ENCODE results near the gene FAM177B.

The FAM177B gene

DNA sequence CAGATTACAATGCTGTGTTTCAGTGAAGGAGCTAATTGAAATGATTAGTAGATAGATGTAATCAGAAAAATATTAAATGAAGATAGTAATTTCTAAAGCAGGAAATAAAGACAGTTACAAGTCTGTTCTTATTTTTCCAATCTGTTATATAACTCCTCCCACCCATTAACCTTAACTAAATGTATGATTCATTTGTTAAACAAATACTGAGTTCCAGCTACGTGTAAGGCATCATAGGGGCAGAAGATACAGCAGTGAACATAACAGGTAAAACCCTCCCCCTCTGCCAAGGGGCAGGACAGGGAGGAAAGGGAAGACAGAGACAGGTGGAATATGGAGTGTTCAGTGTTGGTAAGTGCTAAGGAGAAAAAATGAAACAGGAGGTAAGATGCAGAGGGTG is at the start of gene FAM177B:
TSS of gene FAM177B (plus strand) at position 231 of the 400 bp plus-strand sequence. CDS start 9,344 bp downstream, outside the sequence.
- DNase-seq: no peak

DNA sequence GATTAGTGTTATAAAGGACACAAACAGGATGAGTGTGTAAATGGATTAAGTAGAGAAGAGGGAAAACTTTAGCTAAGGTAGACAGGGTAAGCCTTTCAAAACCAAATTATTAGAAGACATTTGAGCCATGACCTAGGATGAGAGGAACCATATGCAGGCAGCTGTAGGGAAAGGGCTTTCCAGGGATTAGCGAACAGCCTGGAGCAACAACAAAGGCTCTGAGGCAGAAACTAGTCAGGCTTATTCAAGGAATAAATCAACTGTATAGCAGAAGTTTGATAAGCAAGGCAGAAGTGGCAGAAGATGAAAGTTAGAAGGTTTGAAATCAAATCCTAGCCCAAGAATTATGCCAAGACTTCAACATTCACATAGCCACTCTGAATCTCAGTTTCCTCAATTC is 46.0 kb upstream of the FAM177B start:
- DNase-seq: no peak

DNA sequence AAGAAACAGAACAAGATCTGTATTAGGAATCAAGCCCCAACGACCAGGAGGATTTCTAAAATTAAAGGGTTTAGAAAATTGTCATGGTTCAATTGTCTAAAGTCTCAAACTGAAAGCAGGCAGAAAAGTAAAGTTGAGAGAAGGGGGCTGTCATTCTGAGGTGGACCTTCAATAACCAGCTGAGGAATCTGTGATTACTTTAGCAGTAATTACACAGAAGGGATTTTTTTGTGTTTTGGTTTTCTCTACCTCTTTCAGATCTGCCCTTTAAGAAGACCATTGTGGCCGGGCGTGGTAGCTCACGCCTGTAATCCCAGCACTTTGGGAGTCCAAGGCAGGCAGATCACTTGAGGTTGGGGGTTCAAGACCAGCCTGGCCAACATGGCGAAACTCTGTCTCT is 42.1 kb upstream of the FAM177B start:
- no peak for DNase-seq

DNA sequence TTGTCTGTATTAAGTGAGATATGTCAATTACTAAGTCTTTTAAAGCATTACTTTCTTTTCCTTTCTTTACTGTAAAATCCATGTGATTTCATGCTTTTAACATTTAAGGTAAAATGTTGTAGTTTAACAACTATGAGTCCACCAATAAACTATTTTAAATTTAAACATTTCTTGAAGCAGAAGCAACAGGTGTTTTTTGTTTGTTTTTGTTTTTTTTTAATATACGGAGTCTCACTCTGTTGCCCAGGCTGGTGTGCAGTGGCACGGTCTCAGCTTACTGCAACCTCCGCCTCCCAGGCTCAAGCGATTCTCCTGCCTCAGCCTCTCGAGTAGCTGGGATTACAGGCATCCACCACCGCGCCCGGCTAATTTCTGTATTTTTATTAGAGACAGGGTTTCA is 40.3 kb upstream of the FAM177B start:
- no peak for DNase-seq

DNA sequence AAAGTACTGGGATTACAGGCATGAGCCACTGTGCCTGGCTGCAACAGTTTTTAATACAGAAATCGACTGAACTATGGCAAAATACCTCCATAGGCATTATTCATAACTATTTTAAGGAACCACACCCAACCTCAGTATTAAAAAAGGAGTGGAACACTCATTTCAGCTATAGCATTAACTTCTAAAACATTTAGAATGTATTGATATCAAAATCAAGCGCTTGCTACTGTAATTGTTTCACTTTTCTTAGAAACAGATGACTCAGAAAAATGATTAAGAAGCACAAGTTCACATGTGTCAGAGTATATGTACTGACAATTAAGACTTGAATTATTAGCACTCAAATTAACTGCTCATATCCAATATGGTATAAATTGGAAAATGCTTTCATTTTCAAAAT is 39.8 kb upstream of the FAM177B start:
- no peak for DNase-seq

DNA sequence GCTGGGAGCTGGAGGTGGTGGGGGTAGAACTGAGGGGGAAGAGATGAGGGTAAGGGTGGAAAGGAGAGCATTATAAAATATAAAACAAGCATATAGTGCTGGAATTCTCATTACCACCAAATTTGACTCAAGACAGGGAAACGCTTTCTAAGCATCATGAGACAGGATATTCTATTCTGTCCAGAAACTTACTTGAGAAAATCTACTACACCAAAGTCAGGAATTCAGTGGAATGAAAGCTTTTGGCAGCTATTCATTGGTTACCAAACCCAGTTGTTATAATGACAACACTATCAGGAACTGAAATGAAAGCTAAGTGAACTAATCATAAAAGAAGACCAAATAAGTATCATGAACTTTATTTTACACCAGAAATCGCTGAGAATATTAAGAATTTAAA is 39.2 kb upstream of the FAM177B start:
- no peak for DNase-seq

DNA sequence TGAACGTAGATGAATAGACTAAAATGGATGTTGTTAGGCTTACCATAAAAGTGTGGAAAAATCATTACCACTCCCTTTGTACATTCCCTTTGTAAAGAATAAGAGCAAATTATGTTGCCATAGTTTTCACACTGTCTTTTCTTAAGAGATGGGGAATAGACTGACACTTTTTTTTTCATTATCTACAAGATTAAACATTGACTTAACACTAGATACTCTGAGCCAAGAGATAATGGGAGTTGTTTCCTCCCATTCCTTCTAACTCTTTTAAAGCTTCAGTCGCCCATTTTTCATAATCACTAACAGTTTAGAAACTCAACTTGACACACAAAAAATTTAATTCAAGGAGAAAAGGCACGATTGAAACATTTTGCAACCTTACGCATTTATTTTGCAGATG is 34.8 kb upstream of the FAM177B start:
- DNase-seq: no peak

DNA sequence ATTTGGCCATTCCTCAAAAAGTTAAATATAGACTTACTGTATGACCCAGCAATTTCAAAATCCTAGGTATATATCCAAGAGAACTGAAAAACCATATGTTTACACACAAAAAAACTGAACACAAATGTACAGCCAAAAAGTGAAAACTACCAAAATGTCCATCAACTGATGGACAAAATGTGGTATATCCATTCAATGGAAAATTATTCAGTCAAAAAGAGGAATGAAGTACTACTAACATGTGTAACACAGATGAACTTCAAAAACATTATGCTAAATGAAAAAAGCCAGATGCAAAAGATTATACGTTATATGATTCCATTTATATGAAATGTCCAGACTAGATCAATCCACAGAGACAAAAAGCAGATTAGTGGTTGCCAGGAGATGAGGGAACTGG is 32.7 kb upstream of the FAM177B start:
- DNase-seq: no peak

DNA sequence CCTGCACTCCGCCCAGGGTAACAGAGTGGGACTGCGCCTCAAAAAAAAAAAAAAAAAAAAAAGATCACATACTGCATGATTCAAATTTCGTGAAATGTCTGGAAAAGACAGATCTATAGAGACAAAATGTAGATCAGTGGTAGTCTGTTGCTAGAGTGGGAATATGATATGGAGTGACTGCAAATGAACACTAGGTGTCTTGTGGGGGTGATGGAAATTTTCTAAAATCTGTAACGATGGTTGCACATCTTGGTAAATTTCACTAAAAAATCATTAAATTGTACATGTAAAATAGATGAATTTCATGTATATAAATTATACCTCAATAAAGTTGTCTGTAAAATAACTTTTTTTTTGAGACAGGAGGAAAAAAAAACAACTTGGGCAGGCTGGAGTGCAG is 30.2 kb upstream of the FAM177B start:
- no peak for DNase-seq

DNA sequence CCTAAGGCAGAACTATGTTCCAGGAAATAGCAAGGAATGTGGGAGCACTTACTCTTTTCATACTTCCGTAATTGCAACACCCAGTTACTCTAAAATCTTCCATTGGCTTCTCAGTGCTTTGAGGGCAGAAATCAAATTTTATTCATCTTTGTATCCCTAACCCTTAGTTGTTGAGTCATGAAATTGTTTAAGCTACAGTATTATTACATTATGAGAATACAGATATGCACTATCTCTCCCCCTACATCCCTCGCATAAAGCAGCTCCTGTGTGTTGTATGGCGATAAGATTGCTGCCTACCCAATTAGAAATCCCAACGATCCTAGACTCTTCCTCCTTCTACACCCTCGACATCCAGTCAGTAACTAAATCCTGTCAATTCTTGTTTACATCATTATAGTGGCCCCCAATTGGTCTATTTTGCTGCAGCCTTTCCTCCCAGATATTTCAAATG is 27.3 kb upstream of the FAM177B start:
- DNase-seq: no peak

DNA sequence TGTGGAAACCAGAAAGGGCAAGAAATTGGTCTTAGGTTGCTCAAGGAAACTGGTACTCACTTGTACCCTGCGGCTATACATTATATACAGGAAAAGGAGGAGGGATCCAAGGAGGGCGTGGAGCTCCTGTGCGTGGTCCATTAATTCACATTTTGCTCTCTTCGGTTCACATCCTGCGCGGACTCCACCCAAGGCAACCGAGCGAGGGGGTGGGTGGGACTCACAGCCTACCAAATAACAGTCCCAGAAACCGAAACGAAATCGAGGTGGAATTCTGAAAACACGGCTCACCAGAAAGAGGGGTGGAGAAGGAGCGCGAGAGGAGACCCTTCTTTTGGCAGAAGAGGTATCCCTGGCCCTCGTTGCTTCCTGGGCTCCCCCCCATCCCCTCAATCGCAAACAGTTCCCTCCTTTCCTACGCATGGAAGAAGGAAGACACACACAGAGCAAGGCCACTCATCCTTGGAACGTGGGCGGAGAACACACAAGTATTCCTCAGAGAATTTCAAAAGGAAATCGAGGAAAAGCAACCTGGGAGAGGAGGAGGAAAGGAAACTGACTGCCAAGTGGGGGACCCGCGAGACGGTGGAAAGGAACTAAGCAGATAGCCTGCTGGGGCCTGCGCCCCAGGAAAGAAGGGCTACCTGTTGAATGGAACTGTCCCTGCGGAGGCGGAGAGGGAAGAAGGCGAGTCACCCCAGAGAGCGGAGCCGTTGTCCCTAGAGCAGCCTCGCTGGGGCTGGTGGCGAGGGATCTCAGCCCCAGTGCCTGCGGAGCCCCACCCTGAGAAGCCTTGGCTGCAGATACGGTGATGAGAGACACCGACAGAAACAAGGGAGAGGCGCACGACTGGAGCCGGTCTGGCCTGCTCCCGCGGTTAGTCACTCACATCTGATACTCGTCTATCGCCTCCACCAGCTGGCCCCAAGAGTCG is 25.4 kb upstream of the FAM177B start:
- DNase-seq: peak; percentile 35 to 75

DNA sequence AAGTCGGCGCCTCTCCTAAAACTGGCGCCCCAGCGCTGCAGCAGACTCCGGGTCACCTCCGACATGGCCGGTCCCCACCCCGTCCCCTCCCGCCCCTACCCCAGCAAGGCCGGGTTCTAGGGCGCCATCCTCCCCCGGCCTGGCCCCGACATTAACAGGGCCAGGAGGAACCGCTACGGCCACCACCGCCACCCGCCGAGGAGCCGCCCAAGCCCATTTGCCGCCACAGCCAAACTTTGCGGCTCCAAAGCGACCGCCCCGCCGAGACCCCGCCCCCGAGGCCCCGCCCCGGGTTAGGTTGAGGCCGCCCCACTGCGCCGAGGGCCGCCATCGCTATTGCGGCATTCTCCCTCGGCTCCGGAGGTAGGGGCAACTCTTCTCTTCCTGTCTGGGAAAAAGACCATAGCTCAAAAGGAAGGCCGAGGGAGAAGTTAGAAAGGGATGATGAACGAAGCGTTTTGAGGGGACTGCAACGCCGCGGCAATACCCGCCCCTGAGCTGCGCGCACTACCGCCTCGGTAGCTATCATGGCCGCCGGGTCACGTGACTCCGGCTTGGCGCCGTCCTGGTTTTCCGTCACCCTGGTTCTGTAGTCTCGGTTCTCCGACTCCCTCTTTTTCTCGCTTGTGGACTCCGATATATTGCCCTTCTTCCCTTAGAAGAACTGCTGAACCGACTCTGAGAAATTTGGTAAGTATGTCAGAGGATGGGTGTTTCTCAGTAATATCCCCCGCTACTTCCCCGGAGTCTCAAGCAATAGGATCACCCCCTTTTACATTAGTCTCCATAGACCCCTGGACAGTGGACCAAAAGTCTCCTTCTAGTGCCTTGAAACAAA is 24.5 kb upstream of the FAM177B start, which contains the start of the genes AIDA and BROX:
TSS of gene AIDA (minus strand) at position 239 of the 838 bp plus-strand sequence. CDS start at position 65, 174 bp downstream.
TSS of gene BROX (plus strand) at position 312 of the 838 bp plus-strand sequence. CDS start 3,136 bp downstream, outside the sequence.
- peak; percentile 31 to 74 for DNase-seq

DNA sequence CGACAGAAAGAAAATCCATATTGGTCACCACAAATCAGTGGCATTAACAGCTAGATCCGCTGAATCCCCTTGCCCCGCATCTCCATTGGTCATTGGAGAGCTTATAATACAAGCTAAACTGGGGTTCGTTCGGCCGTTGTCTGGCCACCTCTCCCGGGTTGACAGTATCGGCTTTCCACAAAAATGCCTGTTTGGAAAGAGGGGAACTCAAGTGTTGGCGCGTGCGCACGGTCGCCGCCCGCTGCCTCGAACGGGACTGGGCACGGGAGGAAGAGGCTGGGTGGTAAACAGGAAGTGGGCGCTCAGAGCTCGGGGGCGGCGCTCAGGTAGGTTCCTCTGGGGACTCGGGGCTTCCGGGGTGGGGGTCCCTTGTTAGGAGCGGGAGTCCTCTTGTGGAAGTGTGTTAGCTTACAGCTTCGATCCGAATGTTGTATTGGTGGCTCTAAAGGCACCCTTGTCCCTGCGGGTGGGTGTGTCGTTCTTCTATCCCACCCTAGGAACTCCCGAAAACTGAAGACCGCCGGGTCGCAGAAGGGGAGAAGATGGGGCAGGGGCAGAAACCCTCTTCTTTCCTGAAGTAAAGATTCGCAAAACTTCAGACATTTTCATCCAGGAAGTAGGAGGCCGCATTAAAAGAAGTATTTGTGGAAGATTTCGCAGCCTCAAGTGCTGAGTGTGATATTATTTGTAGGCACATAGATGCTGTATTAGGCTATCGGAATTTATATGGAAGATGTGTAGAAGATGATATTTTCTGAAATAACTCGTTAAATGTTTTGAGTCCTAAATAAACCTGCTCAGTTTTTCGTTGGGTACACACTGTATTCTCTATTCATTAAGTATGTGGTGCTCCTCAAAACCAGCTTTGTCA is 23.7 kb upstream of the FAM177B start:
- DNase-seq: peak; percentile 56 to 84

DNA sequence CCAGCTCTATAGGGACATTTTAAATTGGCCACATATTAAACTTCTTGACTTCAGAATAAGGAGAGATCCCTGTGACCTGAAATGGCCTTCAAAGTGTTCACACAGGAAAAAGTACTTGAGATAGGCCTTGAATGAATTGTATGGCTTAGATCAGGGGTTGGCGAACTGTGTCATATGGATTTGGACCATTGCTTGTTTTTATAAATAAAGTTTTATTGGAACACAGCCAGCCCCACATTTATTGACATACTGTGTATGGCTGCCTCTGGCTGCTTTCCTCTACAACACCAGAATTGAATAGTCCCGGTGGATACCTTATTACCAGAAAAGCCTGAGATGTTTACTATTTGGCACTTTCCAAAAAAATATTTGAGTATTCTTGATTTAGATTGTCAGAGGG is 20.6 kb upstream of the FAM177B start:
- DNase-seq: no peak

DNA sequence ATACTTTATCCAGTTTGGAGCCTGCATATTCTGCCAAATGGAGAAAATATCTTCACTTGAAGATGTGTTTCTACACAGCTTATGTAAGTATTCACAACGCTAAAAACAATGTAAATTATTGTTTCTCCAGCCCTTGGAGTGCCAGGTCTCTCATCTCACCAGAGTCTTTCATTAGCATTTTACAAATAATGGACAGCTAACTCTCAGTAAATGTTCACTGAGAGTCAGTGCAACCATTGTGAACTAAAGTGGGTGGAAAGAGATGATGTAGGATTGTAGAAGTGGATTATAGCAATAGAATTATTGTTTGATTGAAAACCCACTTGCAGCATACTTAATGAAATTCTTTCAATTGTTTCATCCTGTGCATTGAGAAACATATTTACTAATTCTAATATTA is 8.3 kb upstream of the FAM177B start:
- no peak for DNase-seq

DNA sequence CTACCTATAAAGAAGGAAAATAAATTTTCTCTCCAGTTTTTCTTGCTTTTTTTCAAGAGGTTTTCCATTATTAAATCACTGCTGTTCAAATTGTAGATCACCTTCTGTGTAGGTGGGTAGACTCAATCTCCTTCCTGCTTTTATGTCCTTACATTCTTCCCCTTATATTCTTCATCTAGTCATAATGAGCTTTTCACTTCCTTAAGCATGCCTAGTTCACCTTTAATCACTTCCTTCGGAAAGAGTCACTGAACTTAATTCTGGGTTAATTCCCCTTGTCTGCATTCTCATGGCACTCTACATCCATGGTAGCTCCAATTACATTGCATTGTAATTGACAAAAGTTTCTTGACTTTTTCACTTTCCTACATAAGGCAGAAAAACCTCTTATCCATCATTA is 6.1 kb upstream of the FAM177B start:
- DNase-seq: no peak

DNA sequence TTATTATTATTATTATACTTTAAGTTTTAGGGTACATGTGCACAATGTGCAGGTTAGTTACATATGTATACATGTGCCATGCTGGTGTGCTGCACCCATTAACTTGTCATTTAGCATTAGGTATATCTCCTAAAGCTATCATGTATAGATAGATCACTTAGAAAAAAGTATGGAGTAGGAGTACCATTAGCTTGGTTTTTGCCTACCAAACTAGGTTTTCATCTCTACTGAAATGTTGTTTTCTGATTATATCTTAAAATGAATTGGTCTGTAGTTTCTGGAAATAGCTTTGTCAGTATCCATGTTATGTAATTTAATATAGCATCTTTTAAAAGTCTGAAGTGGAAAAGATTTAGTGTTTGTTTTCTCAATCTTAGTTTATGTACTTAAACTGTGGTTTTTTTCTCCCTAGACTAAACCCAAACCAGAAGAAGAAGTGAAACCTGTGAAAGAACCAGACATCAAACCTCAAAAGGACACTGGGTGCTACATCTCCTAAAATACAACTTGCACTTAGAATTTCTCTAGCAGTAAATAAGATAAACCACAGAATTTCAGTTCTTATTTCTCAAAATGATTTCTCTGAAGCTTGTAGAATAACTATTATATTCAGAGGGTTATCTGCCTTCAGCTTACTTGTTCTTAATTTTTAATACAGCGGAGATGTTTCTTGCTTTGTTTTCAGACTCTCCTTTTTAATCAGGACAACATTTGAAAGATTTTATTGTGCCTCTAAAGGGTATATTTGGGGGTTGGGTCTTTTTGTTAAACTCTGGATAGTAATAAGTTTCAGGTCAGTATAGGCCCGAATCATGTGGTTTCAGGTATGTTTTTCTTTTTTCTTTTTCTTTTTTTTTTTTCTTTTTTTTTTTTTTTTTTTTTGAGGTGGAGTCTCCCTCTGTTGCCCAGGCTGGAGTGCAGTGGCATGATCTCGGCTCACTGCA is 4.5 kb upstream of the FAM177B start:
- DNase-seq: no peak

DNA sequence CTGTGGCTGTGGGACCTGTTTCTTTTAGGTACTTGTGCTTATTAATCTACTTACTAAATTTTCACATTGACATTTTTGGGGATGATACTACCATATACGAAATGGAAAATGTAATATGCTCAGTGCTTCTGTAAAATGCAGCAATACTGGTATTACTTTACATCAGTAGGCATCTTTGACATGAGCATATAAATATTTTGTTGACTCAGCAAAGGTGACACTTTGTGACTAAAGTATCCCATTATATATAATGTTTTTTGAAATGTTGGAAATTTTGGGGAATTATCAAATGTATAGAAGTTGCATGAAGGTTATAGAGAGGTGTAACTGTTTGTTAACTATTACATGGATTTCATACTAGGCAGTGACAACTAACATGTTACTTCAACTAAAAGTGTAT is 2.3 kb upstream of the FAM177B start:
- no peak for DNase-seq

DNA sequence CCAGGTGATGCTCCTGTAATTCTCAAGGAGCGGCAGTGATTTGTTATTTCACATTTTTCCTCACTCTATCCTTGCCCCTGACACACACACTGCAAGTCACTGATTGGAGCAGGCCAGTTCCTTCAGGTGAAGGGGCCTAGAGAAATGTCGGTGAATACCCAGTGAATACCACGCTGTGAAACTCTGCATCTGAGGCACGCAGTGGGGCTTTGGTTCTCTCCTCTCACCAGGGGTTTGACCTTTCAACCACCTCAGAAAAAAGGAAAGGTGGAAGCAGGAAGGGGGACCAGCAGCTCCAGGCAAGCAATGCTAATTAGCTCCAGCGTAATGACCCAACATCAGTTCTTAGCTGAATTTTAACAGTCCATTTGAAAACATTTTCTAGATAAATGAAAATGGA is 532 bp upstream of the FAM177B start:
- no peak for DNase-seq

DNA sequence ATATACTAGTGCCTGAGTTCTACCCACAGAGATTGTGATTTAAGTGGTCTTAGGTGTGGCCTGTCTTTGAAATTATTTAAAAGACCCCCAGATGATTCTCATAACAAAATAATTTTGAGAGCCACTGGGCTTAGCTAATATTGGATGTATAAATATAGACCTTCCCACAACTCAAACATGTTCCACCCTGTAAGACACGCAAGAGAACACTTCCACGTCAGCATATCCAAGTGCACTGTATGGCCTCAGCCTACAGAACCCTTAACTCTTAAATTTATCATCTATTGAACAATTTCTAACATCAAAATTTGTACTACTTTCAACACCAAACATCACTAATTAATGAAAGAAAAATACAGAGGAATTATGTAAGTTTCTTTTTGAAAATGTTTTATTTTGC is 2.5 kb downstream of the FAM177B start:
- DNase-seq: no peak

DNA sequence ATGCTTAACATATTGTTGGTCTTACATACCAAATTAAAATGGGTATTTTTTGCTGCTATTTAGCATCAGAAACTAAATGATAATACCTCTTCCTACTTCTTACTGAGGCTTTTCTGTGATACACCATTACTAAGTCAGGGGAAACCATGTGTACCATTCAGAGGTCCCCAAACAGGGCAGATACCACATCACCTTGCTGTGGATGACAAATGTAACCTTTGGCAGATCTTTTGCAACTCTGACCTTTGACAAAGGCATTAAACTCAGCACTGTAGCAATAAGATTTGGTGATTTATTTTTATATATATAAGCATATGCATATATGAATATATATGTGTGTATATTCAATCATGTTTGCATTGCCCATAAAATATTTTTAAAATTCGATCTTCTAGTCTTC is 2.9 kb downstream of the FAM177B start:
- DNase-seq: no peak

Measured in SW 1271 (cell line).